Measurements from ENCODE around the gene OST4. TPM values are rescaled to one million over a fixed set of nuclear protein-coding genes. Genes with fewer than 3 reads are reported as not detected.
A peak's percentile ranks its signal among the peaks of the same experiment; 100 is the strongest.

OST4 gene
- polyA plus RNA-seq, 2 of the 4 experiments (the other 2 are of a cell fraction), result 392 to 880 TPM

DNA sequence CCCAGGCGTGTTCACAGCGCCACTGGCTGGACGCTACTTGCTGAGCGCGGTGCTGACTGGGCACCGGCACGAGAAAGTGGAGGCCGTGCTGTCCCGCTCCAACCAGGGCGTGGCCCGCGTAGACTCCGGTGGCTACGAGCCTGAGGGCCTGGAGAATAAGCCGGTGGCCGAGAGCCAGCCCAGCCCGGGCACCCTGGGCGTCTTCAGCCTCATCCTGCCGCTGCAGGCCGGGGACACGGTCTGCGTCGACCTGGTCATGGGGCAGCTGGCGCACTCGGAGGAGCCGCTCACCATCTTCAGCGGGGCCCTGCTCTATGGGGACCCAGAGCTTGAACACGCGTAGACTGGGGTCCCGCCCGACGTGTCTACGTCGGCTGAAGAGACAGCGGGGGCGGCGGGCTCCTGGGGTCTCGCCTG is 14.2 kb upstream of the OST4 start:
- H3K4me3 ChIP-seq, result peak overlapping the region; percentile 70
- ChIA-PET CTCF (interaction anchor here (0.5 to 15.3 kb wide), 35 partner anchors 9 to 1376 kb away, joined by 3 to 253 read pairs (median 4); partner anchors contain the start of genes ABHD1, AGBL5 and OST4), POLR2A (interaction anchor here (1.0 to 1.5 kb wide), 5 partner anchors 14 to 124 kb away, joined by 3 to 8 read pairs (median 4); partner anchors contain the start of genes AGBL5 and OST4)
- ATAC-seq, result peak; percentile 62 to 74
- TF ChIP-seq, protein P1, sequence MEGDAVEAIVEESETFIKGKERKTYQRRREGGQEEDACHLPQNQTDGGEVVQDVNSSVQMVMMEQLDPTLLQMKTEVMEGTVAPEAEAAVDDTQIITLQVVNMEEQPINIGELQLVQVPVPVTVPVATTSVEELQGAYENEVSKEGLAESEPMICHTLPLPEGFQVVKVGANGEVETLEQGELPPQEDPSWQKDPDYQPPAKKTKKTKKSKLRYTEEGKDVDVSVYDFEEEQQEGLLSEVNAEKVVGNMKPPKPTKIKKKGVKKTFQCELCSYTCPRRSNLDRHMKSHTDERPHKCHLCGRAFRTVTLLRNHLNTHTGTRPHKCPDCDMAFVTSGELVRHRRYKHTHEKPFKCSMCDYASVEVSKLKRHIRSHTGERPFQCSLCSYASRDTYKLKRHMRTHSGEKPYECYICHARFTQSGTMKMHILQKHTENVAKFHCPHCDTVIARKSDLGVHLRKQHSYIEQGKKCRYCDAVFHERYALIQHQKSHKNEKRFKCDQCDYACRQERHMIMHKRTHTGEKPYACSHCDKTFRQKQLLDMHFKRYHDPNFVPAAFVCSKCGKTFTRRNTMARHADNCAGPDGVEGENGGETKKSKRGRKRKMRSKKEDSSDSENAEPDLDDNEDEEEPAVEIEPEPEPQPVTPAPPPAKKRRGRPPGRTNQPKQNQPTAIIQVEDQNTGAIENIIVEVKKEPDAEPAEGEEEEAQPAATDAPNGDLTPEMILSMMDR (IDR thresholded peaks at IDR 0.05), result peak; percentile 69
- TF ChIP-seq CEBPB (IDR thresholded peaks at IDR 0.05) (no peak), ESRRA (IDR thresholded peaks at IDR 0.05; ENCODE audit: borderline replicate concordance, low read length) (no peak), HDAC2 (IDR thresholded peaks at IDR 0.05) (no peak), RAD21 (conservative IDR thresholded peaks at IDR 0.05 in 1 of 2, IDR thresholded peaks at IDR 0.05 in 1 of 2) (peak; percentile 69 to 74), GATA3 (IDR thresholded peaks at IDR 0.05; ENCODE audit: borderline replicate concordance) (no peak), POLR2A (IDR thresholded peaks at IDR 0.05; ENCODE audit: low read length) (peak; percentile 71), SMC3 (IDR thresholded peaks at IDR 0.05) (peak; percentile 64), EP300 (IDR thresholded peaks at IDR 0.05) (no peak), MAZ (IDR thresholded peaks at IDR 0.05; ENCODE audit: borderline replicate concordance, low read depth, low read length) (no peak), CHD2 (IDR thresholded peaks at IDR 0.05; ENCODE audit: low read length, partially characterized antibody) (no peak), EHMT2 (IDR thresholded peaks at IDR 0.05; ENCODE audit: low read depth) (no peak), JUNB (IDR thresholded peaks at IDR 0.05) (no peak), FOSB (CRISPR knock-in tag; IDR thresholded peaks at IDR 0.05) (no peak), MYC (IDR thresholded peaks at IDR 0.05; ENCODE audit: borderline replicate concordance, low read length) (0 out of 2 replicates have a peak, but pooled peaks have one; percentile 14), CBX2 (IDR thresholded peaks at IDR 0.05; ENCODE audit: borderline replicate concordance, low read depth) (no peak), NFE2L2 (conservative IDR thresholded peaks at IDR 0.05; ENCODE audit: low read length) (no peak), RFX5 (IDR thresholded peaks at IDR 0.05) (no peak), TP53 (CRISPR knock-in tag; IDR thresholded peaks at IDR 0.05) (0 out of 2 replicates have a peak, but pooled peaks have one; percentile 5), FOSL2 (IDR thresholded peaks at IDR 0.05) (no peak), FOSL2 (CRISPR knock-in tag; IDR thresholded peaks at IDR 0.05) (no peak), RARB (CRISPR knock-in tag; IDR thresholded peaks at IDR 0.05) (no peak), POLR2AphosphoS2 (conservative IDR thresholded peaks at IDR 0.05; ENCODE audit: low read length) (no peak), JUN (IDR thresholded peaks at IDR 0.05) (no peak; a peak in 3 of 5 replicates), HOXB13 (CRISPR knock-in tag; IDR thresholded peaks at IDR 0.05; ENCODE audit: low read depth) (no peak), MAFK (IDR thresholded peaks at IDR 0.05; ENCODE audit: partially characterized antibody) (peak; percentile 95), NR3C1 (IDR thresholded peaks at IDR 0.05) (no peak)
- TF ChIP-seq, protein P2, sequence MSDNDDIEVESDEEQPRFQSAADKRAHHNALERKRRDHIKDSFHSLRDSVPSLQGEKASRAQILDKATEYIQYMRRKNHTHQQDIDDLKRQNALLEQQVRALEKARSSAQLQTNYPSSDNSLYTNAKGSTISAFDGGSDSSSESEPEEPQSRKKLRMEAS (IDR thresholded peaks at IDR 0.05), result peak; percentile 89
- TF ChIP-seq, protein P3, sequence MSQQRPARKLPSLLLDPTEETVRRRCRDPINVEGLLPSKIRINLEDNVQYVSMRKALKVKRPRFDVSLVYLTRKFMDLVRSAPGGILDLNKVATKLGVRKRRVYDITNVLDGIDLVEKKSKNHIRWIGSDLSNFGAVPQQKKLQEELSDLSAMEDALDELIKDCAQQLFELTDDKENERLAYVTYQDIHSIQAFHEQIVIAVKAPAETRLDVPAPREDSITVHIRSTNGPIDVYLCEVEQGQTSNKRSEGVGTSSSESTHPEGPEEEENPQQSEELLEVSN (IDR thresholded peaks at IDR 0.05; ENCODE audit: borderline replicate concordance, low read depth), result peak; percentile 79
- TF ChIP-seq, protein P4, sequence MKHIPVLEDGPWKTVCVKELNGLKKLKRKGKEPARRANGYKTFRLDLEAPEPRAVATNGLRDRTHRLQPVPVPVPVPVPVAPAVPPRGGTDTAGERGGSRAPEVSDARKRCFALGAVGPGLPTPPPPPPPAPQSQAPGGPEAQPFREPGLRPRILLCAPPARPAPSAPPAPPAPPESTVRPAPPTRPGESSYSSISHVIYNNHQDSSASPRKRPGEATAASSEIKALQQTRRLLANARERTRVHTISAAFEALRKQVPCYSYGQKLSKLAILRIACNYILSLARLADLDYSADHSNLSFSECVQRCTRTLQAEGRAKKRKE (CRISPR knock-in tag; IDR thresholded peaks at IDR 0.05; ENCODE audit: low read depth), result no peak
- TF ChIP-seq, protein P5, sequence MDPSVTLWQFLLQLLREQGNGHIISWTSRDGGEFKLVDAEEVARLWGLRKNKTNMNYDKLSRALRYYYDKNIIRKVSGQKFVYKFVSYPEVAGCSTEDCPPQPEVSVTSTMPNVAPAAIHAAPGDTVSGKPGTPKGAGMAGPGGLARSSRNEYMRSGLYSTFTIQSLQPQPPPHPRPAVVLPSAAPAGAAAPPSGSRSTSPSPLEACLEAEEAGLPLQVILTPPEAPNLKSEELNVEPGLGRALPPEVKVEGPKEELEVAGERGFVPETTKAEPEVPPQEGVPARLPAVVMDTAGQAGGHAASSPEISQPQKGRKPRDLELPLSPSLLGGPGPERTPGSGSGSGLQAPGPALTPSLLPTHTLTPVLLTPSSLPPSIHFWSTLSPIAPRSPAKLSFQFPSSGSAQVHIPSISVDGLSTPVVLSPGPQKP (IDR thresholded peaks at IDR 0.05; ENCODE audit: low read depth, low read length), result no peak
- TF ChIP-seq, protein P6, sequence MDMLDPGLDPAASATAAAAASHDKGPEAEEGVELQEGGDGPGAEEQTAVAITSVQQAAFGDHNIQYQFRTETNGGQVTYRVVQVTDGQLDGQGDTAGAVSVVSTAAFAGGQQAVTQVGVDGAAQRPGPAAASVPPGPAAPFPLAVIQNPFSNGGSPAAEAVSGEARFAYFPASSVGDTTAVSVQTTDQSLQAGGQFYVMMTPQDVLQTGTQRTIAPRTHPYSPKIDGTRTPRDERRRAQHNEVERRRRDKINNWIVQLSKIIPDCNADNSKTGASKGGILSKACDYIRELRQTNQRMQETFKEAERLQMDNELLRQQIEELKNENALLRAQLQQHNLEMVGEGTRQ (IDR thresholded peaks at IDR 0.05), result no peak
- TF ChIP-seq, protein P7, sequence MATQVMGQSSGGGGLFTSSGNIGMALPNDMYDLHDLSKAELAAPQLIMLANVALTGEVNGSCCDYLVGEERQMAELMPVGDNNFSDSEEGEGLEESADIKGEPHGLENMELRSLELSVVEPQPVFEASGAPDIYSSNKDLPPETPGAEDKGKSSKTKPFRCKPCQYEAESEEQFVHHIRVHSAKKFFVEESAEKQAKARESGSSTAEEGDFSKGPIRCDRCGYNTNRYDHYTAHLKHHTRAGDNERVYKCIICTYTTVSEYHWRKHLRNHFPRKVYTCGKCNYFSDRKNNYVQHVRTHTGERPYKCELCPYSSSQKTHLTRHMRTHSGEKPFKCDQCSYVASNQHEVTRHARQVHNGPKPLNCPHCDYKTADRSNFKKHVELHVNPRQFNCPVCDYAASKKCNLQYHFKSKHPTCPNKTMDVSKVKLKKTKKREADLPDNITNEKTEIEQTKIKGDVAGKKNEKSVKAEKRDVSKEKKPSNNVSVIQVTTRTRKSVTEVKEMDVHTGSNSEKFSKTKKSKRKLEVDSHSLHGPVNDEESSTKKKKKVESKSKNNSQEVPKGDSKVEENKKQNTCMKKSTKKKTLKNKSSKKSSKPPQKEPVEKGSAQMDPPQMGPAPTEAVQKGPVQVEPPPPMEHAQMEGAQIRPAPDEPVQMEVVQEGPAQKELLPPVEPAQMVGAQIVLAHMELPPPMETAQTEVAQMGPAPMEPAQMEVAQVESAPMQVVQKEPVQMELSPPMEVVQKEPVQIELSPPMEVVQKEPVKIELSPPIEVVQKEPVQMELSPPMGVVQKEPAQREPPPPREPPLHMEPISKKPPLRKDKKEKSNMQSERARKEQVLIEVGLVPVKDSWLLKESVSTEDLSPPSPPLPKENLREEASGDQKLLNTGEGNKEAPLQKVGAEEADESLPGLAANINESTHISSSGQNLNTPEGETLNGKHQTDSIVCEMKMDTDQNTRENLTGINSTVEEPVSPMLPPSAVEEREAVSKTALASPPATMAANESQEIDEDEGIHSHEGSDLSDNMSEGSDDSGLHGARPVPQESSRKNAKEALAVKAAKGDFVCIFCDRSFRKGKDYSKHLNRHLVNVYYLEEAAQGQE (IDR thresholded peaks at IDR 0.05), result no peak
- TF ChIP-seq, protein P8, sequence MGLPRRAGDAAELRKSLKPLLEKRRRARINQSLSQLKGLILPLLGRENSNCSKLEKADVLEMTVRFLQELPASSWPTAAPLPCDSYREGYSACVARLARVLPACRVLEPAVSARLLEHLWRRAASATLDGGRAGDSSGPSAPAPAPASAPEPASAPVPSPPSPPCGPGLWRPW (IDR thresholded peaks at IDR 0.05), result no peak
- H3K4me1 ChIP-seq, result peaks cover 17% of the 10 kb centered on the region
- H3K9me3 ChIP-seq, result no peaks in the 10 kb centered on the region
- H3K27ac ChIP-seq, result peak overlapping the region; percentile 90 to 91
- FAIRE-seq, result no peak
- peak overlapping the region; percentile 81 for H3K4me2 ChIP-seq
- 1% methylated on average over 25 of the region's 38 CpGs for WGBS (ENCODE audit: missing lambda C conversion rate)
- peak; percentile 85 to 87 for DNase-seq (ENCODE audit: low read depth in 1 of 2, low spot score in 1 of 2)

All from A549 (cell line).